Gastroesophageal sphincter (tissue), 4 donors: ENCODE results near the gene MAP3K4. TPM values are rescaled to one million over a fixed set of nuclear protein-coding genes. Genes with fewer than 3 reads are reported as not detected.

ENCODE experiments used
- ATAC-seq: fragments of 150-250 bp; one replicate; pipeline ENCODE4 v1.9.1; 2016; ENCODE audit warnings: mild to moderate bottlenecking, moderate library complexity
- H3K27ac ChIP-seq, 4 donors: fragments of 200-600 bp; sonication (generic) in 3 of 4; 1 replicate in 3 of 4; 2 replicates in 1 of 4; pipeline ENCODE4 v1.5.1; 2016 to 2019
- H3K27me3 ChIP-seq: fragments of 200-600 bp; sonication (generic); one replicate; pipeline ENCODE4 v1.5.1; 2019
- H3K36me3 ChIP-seq, 2 donors: fragments of 200-600 bp; sonication (generic); one replicate each; pipeline ENCODE4 v1.5.1; 2019; ENCODE audit warnings: control low read depth in 1 of 2
- H3K4me1 ChIP-seq, 3 donors: fragments of 200-600 bp; sonication (generic); 1 replicate in 2 of 3; 2 replicates in 1 of 3; pipeline ENCODE4 v1.5.1; 2016 to 2019; ENCODE audit warnings: control low read depth in 2 of 3
- H3K4me3 ChIP-seq, 2 donors: fragments of 200-600 bp; sonication (generic); one replicate each; pipeline ENCODE4 v1.5.1; 2019; ENCODE audit warnings: mild to moderate bottlenecking in 1 of 2, moderate library complexity in 1 of 2
- H3K9me3 ChIP-seq, 3 donors: fragments of 200-600 bp; sonication (generic); one replicate each; pipeline ENCODE4 v1.5.1; 2017 to 2019; ENCODE audit warnings: control low read depth in 2 of 3
- CTCF ChIP-seq, 4 experiments: fragments of 200-600 bp in 2 of 4; fragments of 450-650 bp in 2 of 4; sonication (generic) in 1 of 4; IDR thresholded peaks; one replicate each; pipeline ENCODE4 v1.5.1; 2017 to 2019; ENCODE audit warnings: antibody characterized with exemption in 4 of 4, mild to moderate bottlenecking in 2 of 4, moderate library complexity in 2 of 4
- EP300 ChIP-seq: sonication (generic); formaldehyde crosslinking; IDR thresholded peaks from one replicate; pipeline ENCODE4 v1.6.1; 2017; ENCODE audit warnings: antibody characterized with exemption, mild to moderate bottlenecking
- POLR2A ChIP-seq, 2 donors: fragments of 450-650 bp; IDR thresholded peaks; one replicate each; pipeline ENCODE4 v1.6.1; 2017; ENCODE audit warnings: antibody characterized with exemption in 2 of 2, mild to moderate bottlenecking in 2 of 2, moderate library complexity in 1 of 2
- POLR2AphosphoS5 ChIP-seq: sonication (generic); formaldehyde crosslinking; IDR thresholded peaks from one replicate; pipeline ENCODE4 v1.6.1; 2017; ENCODE audit warnings: antibody characterized with exemption
- WGBS, 2 donors: methylation state at CpG; one replicate each; pipeline ENCODE4 v1.1.5; 2018; ENCODE audit warnings: low coverage in 1 of 2; 5-methylcytosine and 5-hydroxymethylcytosine counted together
- total RNA-seq, 4 donors: library from RNA; depleted of rRNA; stranded (reverse); fragments of >200 nt; gene quantifications; one replicate each; pipeline ENCODE4 v1.1.0, GENCODE V29; 2016

MAP3K4 gene
- total RNA-seq, 4 donors from 2014 or later = 23.0 to 29.3 (median 26.8) TPM

- ATAC-seq = no peak
- Histone ChIP-seq H3K27ac (no peak overlapping the region), H3K4me1 (no peaks in the 10 kb centered on the region), H3K36me3 (peaks cover 0 to 75% of the 10 kb centered on the region in 2 donors), H3K4me3 (no peak overlapping the region), H3K27me3 (no peaks in the 10 kb centered on the region), H3K9me3 (no peaks in the 10 kb centered on the region)
- TF ChIP-seq EP300 (no peak), POLR2AphosphoS5 (no peak), POLR2A (IDR thresholded peaks at IDR 0.05) (no peak), CTCF (IDR thresholded peaks at IDR 0.05) (no peak)
- WGBS, 2 donors = 80 to 90% methylated on average over 1 to 6 of the region's 23 CpGs
These were observed 147.2 kb downstream of the MAP3K4 start for GRCh38 chr6:161138543-161139303.

DNA sequence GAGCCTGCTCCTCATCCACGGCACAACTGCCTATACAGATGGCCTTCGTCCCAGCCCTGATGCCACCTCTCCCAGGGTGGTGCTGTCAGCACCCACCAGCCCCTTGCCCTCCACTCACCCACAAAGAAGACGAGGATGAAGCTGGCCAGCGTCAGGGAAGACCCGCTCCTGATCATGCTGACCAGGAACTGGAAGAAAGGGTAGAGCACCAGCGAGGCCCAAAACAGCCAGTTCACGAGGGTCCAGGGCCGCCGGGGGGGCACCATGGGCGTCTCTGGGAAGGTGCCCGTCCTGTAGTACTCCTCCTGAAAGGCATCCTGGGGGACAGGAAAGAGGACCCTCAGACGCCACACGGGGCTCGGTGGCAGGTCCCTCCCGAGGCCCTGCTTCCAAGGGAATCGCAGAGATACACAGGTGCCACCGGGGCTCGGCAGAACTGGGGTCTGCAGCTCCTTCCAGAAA lies 147.8 kb downstream of the MAP3K4 start:
- WGBS, 2 donors = no CpG with 5 or more reads among the region's 18 CpGs
- H3K9me3 ChIP-seq = no peaks in the 10 kb centered on the region
- no peak overlapping the region for H3K27ac ChIP-seq
- no peaks in the 10 kb centered on the region for H3K27me3 ChIP-seq
- H3K4me1 ChIP-seq = no peaks in the 10 kb centered on the region
- ATAC-seq = no peak
- TF ChIP-seq EP300 (no peak), POLR2AphosphoS5 (no peak), CTCF (IDR thresholded peaks at IDR 0.05) (no peak), POLR2A (IDR thresholded peaks at IDR 0.05) (no peak)
- no peak overlapping the region for H3K4me3 ChIP-seq
- H3K36me3 ChIP-seq = peaks cover 0 to 73% of the 10 kb centered on the region in 2 donors

DNA sequence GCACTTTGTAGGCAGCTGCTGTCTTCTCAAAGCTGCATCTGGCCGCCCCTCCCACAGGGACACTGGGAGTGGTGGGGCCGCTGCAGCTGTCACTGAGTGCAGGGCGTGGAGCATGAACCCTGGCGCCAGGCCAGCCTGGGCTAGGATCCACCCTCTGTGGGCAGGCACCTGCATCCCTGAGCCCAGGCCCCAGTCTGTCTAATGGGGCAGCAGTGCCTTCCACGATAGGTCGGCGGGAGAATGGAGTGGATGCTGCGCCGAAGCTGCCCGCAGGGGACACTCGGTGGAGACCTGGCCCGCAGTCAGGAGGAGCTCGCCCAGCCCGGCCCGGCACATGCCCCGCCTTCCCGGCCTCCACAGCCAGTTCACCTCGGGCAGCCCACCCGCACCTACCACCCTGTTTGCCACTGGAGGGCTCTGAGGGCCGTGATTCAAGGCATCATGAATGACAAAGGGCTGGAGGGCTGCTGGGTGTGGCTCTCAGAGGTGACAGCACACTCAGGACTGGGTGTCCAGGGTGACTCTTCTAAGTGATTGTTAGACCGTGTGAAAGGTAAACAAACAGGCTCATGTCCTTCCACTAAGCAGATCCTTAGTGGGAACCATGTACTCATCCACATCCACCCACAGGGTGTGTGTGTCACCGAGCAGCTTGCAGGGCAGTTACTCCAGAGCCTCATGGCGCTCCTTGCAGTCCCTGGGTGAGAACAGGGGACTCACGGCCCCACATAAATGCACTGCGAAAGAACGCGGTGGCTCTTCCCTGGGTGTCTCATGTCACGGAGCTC lies 148.4 kb downstream of the MAP3K4 start:
- Histone ChIP-seq H3K27me3 (no peaks in the 10 kb centered on the region), H3K27ac (no peak overlapping the region), H3K36me3 (peaks cover 0 to 71% of the 10 kb centered on the region in 2 donors), H3K4me1 (no peaks in the 10 kb centered on the region), H3K4me3 (no peak overlapping the region), H3K9me3 (no peaks in the 10 kb centered on the region)
- peak; percentile 68 for ATAC-seq
- TF ChIP-seq EP300 (no peak), POLR2AphosphoS5 (no peak), POLR2A (IDR thresholded peaks at IDR 0.05) (no peak), CTCF (IDR thresholded peaks at IDR 0.05) (no peak)
- WGBS, 2 donors = 20% methylated on average over 1 of the region's 28 CpGs; no CpG with 5 or more reads in 1 of the 2 donors

GRCh38 chr6:161140554-161140875 lies 148.9 kb downstream of the MAP3K4 start:
- Histone ChIP-seq H3K27me3 (no peaks in the 10 kb centered on the region), H3K27ac (no peak overlapping the region), H3K36me3 (peaks cover 0 to 71% of the 10 kb centered on the region in 2 donors), H3K4me1 (no peaks in the 10 kb centered on the region), H3K9me3 (no peaks in the 10 kb centered on the region), H3K4me3 (no peak overlapping the region)
- no CpG with 5 or more reads among the region's 10 CpGs for WGBS, 2 donors
- ATAC-seq = no peak
- TF ChIP-seq POLR2A (IDR thresholded peaks at IDR 0.05) (no peak), POLR2AphosphoS5 (no peak), CTCF (IDR thresholded peaks at IDR 0.05) (no peak), EP300 (no peak)
